ENCODE measurements around the gene TKTL1.

The TKTL1 gene

DNA sequence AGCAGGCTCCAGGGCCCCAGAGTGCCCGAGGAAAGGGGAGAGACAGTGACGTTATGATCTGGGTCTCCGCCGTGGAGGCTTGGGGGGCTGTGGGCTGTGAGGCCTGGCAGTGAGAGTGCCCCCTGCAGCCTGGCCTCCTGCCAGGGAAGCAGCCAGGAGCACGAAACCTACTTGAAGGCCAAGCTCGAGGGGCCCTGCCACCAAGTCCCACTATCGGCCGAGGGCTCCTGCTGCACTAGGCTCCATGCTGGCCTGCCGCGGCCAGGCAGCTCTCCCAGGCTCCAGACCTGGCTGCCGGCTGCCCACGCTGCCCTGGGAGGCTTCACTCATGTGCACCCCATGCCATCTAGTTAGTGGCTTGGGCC is 60.2 kb downstream of the TKTL1 start:
- H3K9ac ChIP-seq (ENCODE audit: low read length) = no peak overlapping the region
- H3K9me2 ChIP-seq (replicated peaks; ENCODE audit: insufficient read depth, low read length) = no peaks in the 10 kb centered on the region
- H4K20me1 ChIP-seq (ENCODE audit: low read depth, low read length) = no peaks in the 10 kb centered on the region
- no peak overlapping the region for H3K27ac ChIP-seq (ENCODE audit: low read depth, low read length)
- no peak overlapping the region for H3K4me3 ChIP-seq (ENCODE audit: insufficient read depth, low read length, poor library complexity, severe bottlenecking)
- no peaks in the 10 kb centered on the region for H3K36me3 ChIP-seq (ENCODE audit: low read length)
- no peak overlapping the region for H2AFZ ChIP-seq (ENCODE audit: low read depth, low read length, severe bottlenecking)
- no peaks in the 10 kb centered on the region for H3K27me3 ChIP-seq (ENCODE audit: low read length)
- no peaks in the 10 kb centered on the region for H3K9me3 ChIP-seq (ENCODE audit: insufficient read depth, low read length)
- no peak overlapping the region for H3K4me2 ChIP-seq (ENCODE audit: low read depth, low read length, poor library complexity, severe bottlenecking)
- TF ChIP-seq EZH2phosphoT487 (conservative IDR thresholded peaks at IDR 0.05; ENCODE audit: low read length) = no peak
- TF ChIP-seq, protein P1, sequence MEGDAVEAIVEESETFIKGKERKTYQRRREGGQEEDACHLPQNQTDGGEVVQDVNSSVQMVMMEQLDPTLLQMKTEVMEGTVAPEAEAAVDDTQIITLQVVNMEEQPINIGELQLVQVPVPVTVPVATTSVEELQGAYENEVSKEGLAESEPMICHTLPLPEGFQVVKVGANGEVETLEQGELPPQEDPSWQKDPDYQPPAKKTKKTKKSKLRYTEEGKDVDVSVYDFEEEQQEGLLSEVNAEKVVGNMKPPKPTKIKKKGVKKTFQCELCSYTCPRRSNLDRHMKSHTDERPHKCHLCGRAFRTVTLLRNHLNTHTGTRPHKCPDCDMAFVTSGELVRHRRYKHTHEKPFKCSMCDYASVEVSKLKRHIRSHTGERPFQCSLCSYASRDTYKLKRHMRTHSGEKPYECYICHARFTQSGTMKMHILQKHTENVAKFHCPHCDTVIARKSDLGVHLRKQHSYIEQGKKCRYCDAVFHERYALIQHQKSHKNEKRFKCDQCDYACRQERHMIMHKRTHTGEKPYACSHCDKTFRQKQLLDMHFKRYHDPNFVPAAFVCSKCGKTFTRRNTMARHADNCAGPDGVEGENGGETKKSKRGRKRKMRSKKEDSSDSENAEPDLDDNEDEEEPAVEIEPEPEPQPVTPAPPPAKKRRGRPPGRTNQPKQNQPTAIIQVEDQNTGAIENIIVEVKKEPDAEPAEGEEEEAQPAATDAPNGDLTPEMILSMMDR (IDR thresholded peaks at IDR 0.05; ENCODE audit: insufficient read depth, low read length, poor library complexity, severe bottlenecking) = no peak
- no peaks in the 10 kb centered on the region for H3F3A ChIP-seq (ENCODE audit: insufficient read depth)
- H3K79me2 ChIP-seq (ENCODE audit: insufficient read depth, low read length) = no peaks in the 10 kb centered on the region

DNA sequence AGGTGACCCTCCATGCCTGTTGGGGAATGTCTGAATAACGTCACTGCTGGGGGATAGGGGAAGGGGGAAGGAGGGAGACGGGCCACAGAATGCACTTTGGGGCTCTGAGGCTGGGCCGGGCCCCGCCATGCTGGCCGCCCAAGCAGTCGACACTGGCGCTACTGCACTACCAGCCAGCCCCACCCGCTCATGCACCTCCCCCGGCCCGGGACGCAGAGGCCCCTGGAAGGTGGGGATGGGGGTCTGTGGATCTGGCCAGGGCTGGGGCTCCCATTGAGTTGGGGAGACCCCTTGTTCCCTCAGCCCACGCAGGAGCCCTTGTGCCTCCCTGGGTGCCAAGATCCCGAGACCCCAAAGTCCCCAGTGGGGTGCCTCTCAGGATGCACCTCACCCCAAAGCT is 61.0 kb downstream of the TKTL1 start:
- Histone ChIP-seq H3K27me3 (ENCODE audit: low read length) (no peaks in the 10 kb centered on the region), H3K4me2 (ENCODE audit: low read depth, low read length, poor library complexity, severe bottlenecking) (no peak overlapping the region), H2AFZ (ENCODE audit: low read depth, low read length, severe bottlenecking) (no peak overlapping the region), H3K79me2 (ENCODE audit: insufficient read depth, low read length) (no peaks in the 10 kb centered on the region), H3K4me3 (ENCODE audit: insufficient read depth, low read length, poor library complexity, severe bottlenecking) (no peak overlapping the region), H3K27ac (ENCODE audit: low read depth, low read length) (no peak overlapping the region), H4K20me1 (ENCODE audit: low read depth, low read length) (no peaks in the 10 kb centered on the region), H3F3A (ENCODE audit: insufficient read depth) (no peaks in the 10 kb centered on the region), H3K36me3 (ENCODE audit: low read length) (no peaks in the 10 kb centered on the region), H3K9me3 (ENCODE audit: insufficient read depth, low read length) (no peaks in the 10 kb centered on the region), H3K9ac (ENCODE audit: low read length) (no peak overlapping the region), H3K9me2 (replicated peaks; ENCODE audit: insufficient read depth, low read length) (no peaks in the 10 kb centered on the region)
- no peak for TF ChIP-seq EZH2phosphoT487 (conservative IDR thresholded peaks at IDR 0.05; ENCODE audit: low read length)
- TF ChIP-seq, protein P1 (IDR thresholded peaks at IDR 0.05; ENCODE audit: insufficient read depth, low read length, poor library complexity, severe bottlenecking) = no peak

DNA sequence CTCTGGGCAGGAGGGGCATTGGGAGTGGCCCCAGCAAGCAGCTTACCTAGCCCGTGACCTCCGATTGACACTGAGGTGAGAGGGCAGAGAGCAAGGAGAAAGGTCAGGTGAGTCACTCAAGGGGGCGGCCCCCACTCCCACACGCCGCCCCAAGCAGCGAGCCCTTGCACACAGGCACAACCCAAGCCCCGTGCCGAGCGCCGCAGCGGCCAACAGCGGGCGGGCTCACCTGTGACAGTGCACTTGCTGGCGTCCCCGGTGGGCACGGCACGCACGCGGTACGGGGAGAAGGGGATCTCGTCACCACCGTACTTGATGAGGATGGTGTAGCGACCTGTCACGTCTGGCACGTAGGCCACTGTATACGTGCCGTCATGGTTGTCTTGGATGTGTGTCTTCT is 61.6 kb downstream of the TKTL1 start:
- Histone ChIP-seq H3K4me2 (ENCODE audit: low read depth, low read length, poor library complexity, severe bottlenecking) (no peak overlapping the region), H4K20me1 (ENCODE audit: low read depth, low read length) (no peaks in the 10 kb centered on the region), H3K27me3 (ENCODE audit: low read length) (no peaks in the 10 kb centered on the region), H3K9me2 (replicated peaks; ENCODE audit: insufficient read depth, low read length) (no peaks in the 10 kb centered on the region), H3F3A (ENCODE audit: insufficient read depth) (no peaks in the 10 kb centered on the region), H3K27ac (ENCODE audit: low read depth, low read length) (no peak overlapping the region), H3K9me3 (ENCODE audit: insufficient read depth, low read length) (no peaks in the 10 kb centered on the region), H3K4me3 (ENCODE audit: insufficient read depth, low read length, poor library complexity, severe bottlenecking) (no peak overlapping the region), H2AFZ (ENCODE audit: low read depth, low read length, severe bottlenecking) (no peak overlapping the region), H3K79me2 (ENCODE audit: insufficient read depth, low read length) (no peaks in the 10 kb centered on the region), H3K9ac (ENCODE audit: low read length) (no peak overlapping the region), H3K36me3 (ENCODE audit: low read length) (no peaks in the 10 kb centered on the region)
- TF ChIP-seq EZH2phosphoT487 (conservative IDR thresholded peaks at IDR 0.05; ENCODE audit: low read length) = no peak
- TF ChIP-seq, protein P1 (IDR thresholded peaks at IDR 0.05; ENCODE audit: insufficient read depth, low read length, poor library complexity, severe bottlenecking) = no peak

DNA sequence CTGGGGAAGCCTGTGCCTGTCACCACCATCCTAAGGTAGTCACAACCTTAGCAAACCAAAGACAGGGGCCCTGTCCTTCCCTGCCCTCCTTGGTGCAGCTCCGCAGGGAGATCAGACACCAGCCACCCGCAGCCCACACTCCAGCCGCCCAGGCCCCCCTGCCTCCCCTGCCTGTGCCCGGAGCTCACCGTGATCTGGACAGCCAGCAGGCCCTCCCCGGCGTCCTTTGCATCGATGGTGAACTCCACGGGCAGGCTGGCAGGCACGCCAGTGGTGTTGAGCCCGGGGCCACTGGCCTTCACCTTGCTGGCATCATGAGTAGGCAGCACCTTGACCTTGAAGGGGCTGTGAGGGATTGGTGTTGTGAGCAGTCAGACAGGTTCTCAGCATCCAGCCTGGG is 62.4 kb downstream of the TKTL1 start:
- Histone ChIP-seq H3K27me3 (ENCODE audit: low read length) (no peaks in the 10 kb centered on the region), H2AFZ (ENCODE audit: low read depth, low read length, severe bottlenecking) (no peak overlapping the region), H3K9ac (ENCODE audit: low read length) (no peak overlapping the region), H3K27ac (ENCODE audit: low read depth, low read length) (no peak overlapping the region), H3K9me3 (ENCODE audit: insufficient read depth, low read length) (no peaks in the 10 kb centered on the region), H3K9me2 (replicated peaks; ENCODE audit: insufficient read depth, low read length) (no peaks in the 10 kb centered on the region), H3K79me2 (ENCODE audit: insufficient read depth, low read length) (no peaks in the 10 kb centered on the region), H3F3A (ENCODE audit: insufficient read depth) (no peaks in the 10 kb centered on the region), H4K20me1 (ENCODE audit: low read depth, low read length) (no peaks in the 10 kb centered on the region), H3K4me3 (ENCODE audit: insufficient read depth, low read length, poor library complexity, severe bottlenecking) (no peak overlapping the region), H3K4me2 (ENCODE audit: low read depth, low read length, poor library complexity, severe bottlenecking) (no peak overlapping the region), H3K36me3 (ENCODE audit: low read length) (no peaks in the 10 kb centered on the region)
- TF ChIP-seq, protein P1 (IDR thresholded peaks at IDR 0.05; ENCODE audit: insufficient read depth, low read length, poor library complexity, severe bottlenecking) = no peak
- no peak for TF ChIP-seq EZH2phosphoT487 (conservative IDR thresholded peaks at IDR 0.05; ENCODE audit: low read length)
